ENCODE data around the gene PCYOX1L. TPM values are rescaled to one million over a fixed set of nuclear protein-coding genes. Genes with fewer than 3 reads are reported as not detected.

PCYOX1L gene
- total and polyA plus RNA-seq, 5 donors from 2014 or later, result 17.7 to 39.7 (median 19.3) TPM

DNA sequence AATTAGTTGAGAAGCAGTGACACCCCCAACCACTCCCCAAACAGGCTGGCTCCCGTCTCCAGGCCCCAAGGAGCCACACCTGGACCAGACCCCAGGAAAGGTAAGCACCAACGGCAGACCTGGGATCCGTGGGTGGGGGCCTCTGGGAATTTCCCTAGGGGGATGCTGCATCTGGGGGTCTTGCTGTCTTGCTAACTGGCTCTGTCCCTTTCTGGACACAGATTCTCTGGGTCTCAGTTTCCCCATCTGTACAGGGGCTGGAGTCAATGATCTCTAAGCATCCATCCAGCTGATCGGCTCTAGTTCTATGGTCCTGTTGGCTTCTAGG, 49.1 kb downstream of the PCYOX1L start:
- ATAC-seq (ENCODE audit: low read depth in 2 of 2) (no peak), DNase-seq (no peak)
- Mint-ChIP-seq H3K36me3 (no peaks in the 10 kb centered on the region), H3K9me3 (no peaks in the 10 kb centered on the region), H3K27me3 (no peaks in the 10 kb centered on the region), H3K4me3 (no peak overlapping the region), H3K4me1 (no peaks in the 10 kb centered on the region), H3K27ac (no peak overlapping the region)
- Histone ChIP-seq H3K4me1 (ENCODE audit: control insufficient read depth, insufficient read depth, low read length, poor library complexity, severe bottlenecking) (no peaks in the 10 kb centered on the region), H3K4me3 (ENCODE audit: low read depth, low read length) (no peak overlapping the region), H3K9me3 (ENCODE audit: control insufficient read depth in 2 of 2, low read length in 2 of 2) (no peaks in the 10 kb centered on the region), H3K36me3 (ENCODE audit: control insufficient read depth, insufficient read depth, low read length) (no peaks in the 10 kb centered on the region), H3K27ac (ENCODE audit: insufficient read depth, low read length, poor library complexity, severe bottlenecking) (no peak overlapping the region), H3K27me3 (ENCODE audit: control insufficient read depth, insufficient read depth, low read length) (no peaks in the 10 kb centered on the region)

GRCh38 chr5:149407323-149408251, 49.7 kb downstream of the PCYOX1L start:
- Histone ChIP-seq H3K27ac (ENCODE audit: insufficient read depth, low read length, poor library complexity, severe bottlenecking) (no peak overlapping the region), H3K4me1 (ENCODE audit: control insufficient read depth, insufficient read depth, low read length, poor library complexity, severe bottlenecking) (no peaks in the 10 kb centered on the region), H3K36me3 (ENCODE audit: control insufficient read depth, insufficient read depth, low read length) (no peaks in the 10 kb centered on the region), H3K27me3 (ENCODE audit: control insufficient read depth, insufficient read depth, low read length) (no peaks in the 10 kb centered on the region), H3K9me3 (ENCODE audit: control insufficient read depth in 2 of 2, low read length in 2 of 2) (no peaks in the 10 kb centered on the region), H3K4me3 (ENCODE audit: low read depth, low read length) (no peak overlapping the region)
- DNase-seq (no peak), ATAC-seq (ENCODE audit: low read depth in 2 of 2) (no peak)
- Mint-ChIP-seq H3K27ac (peak overlapping the region in 1 of 3 donors; percentile 79), H3K4me3 (no peak overlapping the region), H3K27me3 (no peaks in the 10 kb centered on the region), H3K9me3 (no peaks in the 10 kb centered on the region), H3K4me1 (no peaks in the 10 kb centered on the region), H3K36me3 (no peaks in the 10 kb centered on the region)

DNA sequence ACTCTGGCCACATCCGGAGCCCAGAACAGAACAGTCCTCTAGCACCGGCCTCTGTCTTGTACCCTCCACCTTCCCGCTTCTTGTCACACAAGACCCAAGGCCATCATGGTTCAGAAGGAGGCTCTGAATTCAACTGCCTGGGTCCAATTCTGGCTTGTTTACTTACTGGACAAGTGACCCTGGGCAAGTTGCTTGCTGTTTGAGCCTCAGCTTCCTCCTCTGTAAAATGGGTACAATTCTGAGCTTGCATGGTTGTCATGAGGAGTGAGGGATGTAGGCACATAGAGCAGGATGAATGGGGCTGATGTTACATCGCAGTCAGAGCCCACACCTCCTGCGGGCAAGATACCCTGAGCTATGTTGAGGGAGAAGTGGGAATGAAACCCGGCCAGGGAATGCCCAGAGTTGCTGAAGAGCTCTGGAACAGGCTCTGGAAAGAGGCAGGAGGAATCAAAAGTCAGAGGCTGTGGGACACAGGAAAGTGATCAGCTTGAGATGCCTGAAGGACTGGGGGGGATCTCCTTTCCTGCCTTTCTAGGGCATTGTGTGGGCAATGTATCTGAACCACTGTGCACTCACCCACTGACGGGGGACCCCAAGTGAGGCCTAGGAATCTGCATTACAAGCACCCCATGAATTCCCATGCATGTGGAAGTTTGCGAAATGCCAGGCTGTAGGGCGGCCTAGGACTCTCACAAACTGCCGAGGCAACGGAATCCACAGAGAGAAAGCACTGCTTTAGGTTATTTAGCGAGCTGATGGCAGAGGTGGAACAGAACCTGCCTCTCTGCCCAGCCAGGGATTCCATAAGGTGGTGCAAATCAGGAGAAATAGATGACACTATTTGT, 50.6 kb downstream of the PCYOX1L start:
- no peak overlapping the region for H3K27ac Mint-ChIP-seq

DNA sequence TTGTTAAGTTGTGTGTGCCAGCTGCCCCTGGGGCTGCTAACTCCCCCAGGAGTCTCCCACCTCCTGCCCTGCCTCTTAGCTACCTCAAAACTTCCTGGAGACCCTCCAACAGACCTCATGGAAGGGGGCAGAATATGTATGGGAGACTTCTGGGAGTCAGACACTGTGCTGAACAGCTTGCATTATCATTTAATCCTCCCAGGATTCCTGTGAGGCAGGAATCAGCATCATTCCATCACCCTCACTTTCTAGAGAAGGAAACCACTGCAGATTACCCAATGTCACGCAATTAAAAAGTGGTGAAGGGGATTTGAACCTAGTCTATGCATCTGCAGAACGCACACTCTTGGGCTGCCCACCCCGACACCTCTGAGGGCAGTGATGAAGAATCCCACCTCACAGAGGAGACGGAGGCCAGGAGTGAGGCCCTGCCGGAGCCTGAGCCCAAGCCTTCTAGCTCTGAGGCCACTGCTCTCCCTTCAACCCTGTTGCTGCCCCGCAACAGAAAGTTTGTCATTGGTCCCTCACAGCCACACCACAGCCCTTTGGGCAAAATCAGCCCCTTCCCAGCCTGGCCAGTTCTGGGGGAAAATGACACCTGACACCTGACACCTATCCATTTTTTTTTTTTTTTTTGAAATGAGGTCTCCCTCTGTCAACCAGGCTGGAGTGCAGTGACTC, 51.6 kb downstream of the PCYOX1L start:
- H3K27ac ChIP-seq (ENCODE audit: insufficient read depth, low read length, poor library complexity, severe bottlenecking), result no peak overlapping the region
- no peaks in the 10 kb centered on the region for H3K9me3 ChIP-seq (ENCODE audit: control insufficient read depth in 2 of 2, low read length in 2 of 2)
- no peaks in the 10 kb centered on the region for H3K27me3 Mint-ChIP-seq
- no peaks in the 10 kb centered on the region for H3K9me3 Mint-ChIP-seq
- no peak overlapping the region for H3K4me3 Mint-ChIP-seq
- H3K4me3 ChIP-seq (ENCODE audit: low read depth, low read length), result no peak overlapping the region
- no peaks in the 10 kb centered on the region for H3K4me1 ChIP-seq (ENCODE audit: control insufficient read depth, insufficient read depth, low read length, poor library complexity, severe bottlenecking)
- no peaks in the 10 kb centered on the region for H3K36me3 ChIP-seq (ENCODE audit: control insufficient read depth, insufficient read depth, low read length)
- no peaks in the 10 kb centered on the region for H3K27me3 ChIP-seq (ENCODE audit: control insufficient read depth, insufficient read depth, low read length)
- no peak for DNase-seq
- no peak for ATAC-seq (ENCODE audit: low read depth in 2 of 2)
- no peak overlapping the region for H3K27ac Mint-ChIP-seq
- no peaks in the 10 kb centered on the region for H3K4me1 Mint-ChIP-seq
- no peaks in the 10 kb centered on the region for H3K36me3 Mint-ChIP-seq

More for the DNA sequence above, 50.6 kb downstream of the PCYOX1L start:
- no peaks in the 10 kb centered on the region for H3K4me1 ChIP-seq (ENCODE audit: control insufficient read depth, insufficient read depth, low read length, poor library complexity, severe bottlenecking)
- DNase-seq (no peak), ATAC-seq (ENCODE audit: low read depth in 2 of 2) (no peak)
- H3K9me3 ChIP-seq (ENCODE audit: control insufficient read depth in 2 of 2, low read length in 2 of 2), result no peaks in the 10 kb centered on the region
- H3K27me3 ChIP-seq (ENCODE audit: control insufficient read depth, insufficient read depth, low read length), result no peaks in the 10 kb centered on the region
- H3K4me3 ChIP-seq (ENCODE audit: low read depth, low read length), result no peak overlapping the region
- Mint-ChIP-seq H3K27me3 (no peaks in the 10 kb centered on the region), H3K4me3 (no peak overlapping the region), H3K4me1 (no peaks in the 10 kb centered on the region), H3K9me3 (no peaks in the 10 kb centered on the region), H3K36me3 (no peaks in the 10 kb centered on the region)
- H3K36me3 ChIP-seq (ENCODE audit: control insufficient read depth, insufficient read depth, low read length), result no peaks in the 10 kb centered on the region
- no peak overlapping the region for H3K27ac ChIP-seq (ENCODE audit: insufficient read depth, low read length, poor library complexity, severe bottlenecking)

GRCh38 chr5:149410071-149410470, 52.2 kb downstream of the PCYOX1L start:
- Histone ChIP-seq H3K4me1 (ENCODE audit: control insufficient read depth, insufficient read depth, low read length, poor library complexity, severe bottlenecking) (no peaks in the 10 kb centered on the region), H3K9me3 (ENCODE audit: control insufficient read depth in 2 of 2, low read length in 2 of 2) (no peaks in the 10 kb centered on the region), H3K27ac (ENCODE audit: insufficient read depth, low read length, poor library complexity, severe bottlenecking) (no peak overlapping the region), H3K36me3 (ENCODE audit: control insufficient read depth, insufficient read depth, low read length) (no peaks in the 10 kb centered on the region), H3K27me3 (ENCODE audit: control insufficient read depth, insufficient read depth, low read length) (no peaks in the 10 kb centered on the region), H3K4me3 (ENCODE audit: low read depth, low read length) (no peak overlapping the region)
- Mint-ChIP-seq H3K4me3 (no peak overlapping the region), H3K27me3 (no peaks in the 10 kb centered on the region), H3K27ac (no peak overlapping the region), H3K36me3 (peaks cover 3% of the 10 kb centered on the region), H3K4me1 (no peaks in the 10 kb centered on the region), H3K9me3 (no peaks in the 10 kb centered on the region)
- ATAC-seq (ENCODE audit: low read depth in 2 of 2) (no peak), DNase-seq (no peak)

- Mint-ChIP-seq H3K4me1 (no peaks in the 10 kb centered on the region), H3K27me3 (peaks cover 5% of the 10 kb centered on the region), H3K9me3 (no peaks in the 10 kb centered on the region), H3K27ac (no peak overlapping the region), H3K36me3 (peaks cover 3% of the 10 kb centered on the region), H3K4me3 (no peak overlapping the region)
- no peak overlapping the region for H3K4me3 ChIP-seq (ENCODE audit: low read depth, low read length)
- no peaks in the 10 kb centered on the region for H3K4me1 ChIP-seq (ENCODE audit: control insufficient read depth, insufficient read depth, low read length, poor library complexity, severe bottlenecking)
- DNase-seq, result no peak
- H3K36me3 ChIP-seq (ENCODE audit: control insufficient read depth, insufficient read depth, low read length), result no peaks in the 10 kb centered on the region
- ATAC-seq (ENCODE audit: low read depth in 2 of 2), result no peak
- H3K27ac ChIP-seq (ENCODE audit: insufficient read depth, low read length, poor library complexity, severe bottlenecking), result no peak overlapping the region
- H3K27me3 ChIP-seq (ENCODE audit: control insufficient read depth, insufficient read depth, low read length), result no peaks in the 10 kb centered on the region
- H3K9me3 ChIP-seq (ENCODE audit: control insufficient read depth in 2 of 2, low read length in 2 of 2), result no peaks in the 10 kb centered on the region
Measured at GRCh38 chr5:149410721-149411432, 53.0 kb downstream of the PCYOX1L start.

DNA sequence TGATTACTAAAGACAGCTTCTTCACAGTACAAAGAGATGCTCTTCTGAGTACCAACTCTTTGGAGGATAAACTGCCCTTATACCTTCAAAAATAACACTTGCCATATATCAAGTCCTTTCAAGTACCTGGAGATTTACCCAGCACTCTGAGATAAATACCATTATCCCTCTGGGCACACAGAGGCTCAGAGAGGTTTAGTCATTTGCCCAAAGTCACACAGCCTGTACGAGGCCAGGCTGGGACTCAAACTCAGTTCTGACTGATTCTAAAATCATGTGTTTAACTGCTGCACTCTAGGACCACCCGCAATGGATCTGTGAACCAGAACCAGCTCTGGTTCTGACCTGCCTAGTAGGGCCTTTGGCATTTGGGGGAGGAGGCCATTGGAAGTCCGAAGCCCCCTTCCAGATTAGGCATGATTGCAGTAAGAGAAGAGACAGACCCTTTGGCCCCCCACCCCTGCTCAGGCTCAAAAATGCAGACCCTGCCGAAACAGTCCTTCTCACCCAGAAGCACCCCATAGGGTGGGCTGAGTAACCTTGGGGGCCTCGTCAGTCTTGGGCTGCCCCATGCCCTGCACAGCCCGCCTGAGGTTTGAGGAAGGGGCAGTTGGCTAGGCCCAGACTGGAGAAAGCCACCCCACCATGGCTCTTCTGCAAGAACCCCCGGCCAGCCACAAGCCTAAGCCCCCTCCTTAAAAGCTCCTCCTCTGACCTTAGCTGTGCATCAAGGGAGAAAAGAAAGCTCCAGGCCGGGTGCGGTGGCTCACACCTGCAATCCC, 54.1 kb downstream of the PCYOX1L start:
- no peak for ATAC-seq (ENCODE audit: low read depth in 2 of 2)
- no peak overlapping the region for H3K27ac Mint-ChIP-seq

More for the DNA sequence above, 54.1 kb downstream of the PCYOX1L start:
- H3K4me3 ChIP-seq (ENCODE audit: low read depth, low read length), result no peak overlapping the region
- H3K36me3 Mint-ChIP-seq, result peaks cover 3% of the 10 kb centered on the region
- no peak overlapping the region for H3K4me3 Mint-ChIP-seq
- no peak overlapping the region for H3K27ac ChIP-seq (ENCODE audit: insufficient read depth, low read length, poor library complexity, severe bottlenecking)
- H3K27me3 ChIP-seq (ENCODE audit: control insufficient read depth, insufficient read depth, low read length), result no peaks in the 10 kb centered on the region
- no peak for DNase-seq
- H3K36me3 ChIP-seq (ENCODE audit: control insufficient read depth, insufficient read depth, low read length), result no peaks in the 10 kb centered on the region
- no peaks in the 10 kb centered on the region for H3K4me1 Mint-ChIP-seq
- H3K27me3 Mint-ChIP-seq, result peaks cover 5% of the 10 kb centered on the region
- no peaks in the 10 kb centered on the region for H3K9me3 ChIP-seq (ENCODE audit: control insufficient read depth in 2 of 2, low read length in 2 of 2)
- H3K4me1 ChIP-seq (ENCODE audit: control insufficient read depth, insufficient read depth, low read length, poor library complexity, severe bottlenecking), result no peaks in the 10 kb centered on the region
- no peaks in the 10 kb centered on the region for H3K9me3 Mint-ChIP-seq
